Panc1 (cell line): Measurements from ENCODE around the gene GCNA. TPM values are rescaled to one million over a fixed set of nuclear protein-coding genes. Genes with fewer than 3 reads are reported as not detected.

ENCODE experiments used
- ATAC-seq: fragments of 200-7000 bp; cut with Tn5 transposase; 2 replicates; pipeline ENCODE4 v1.9.1; 2020; ENCODE audit warnings: mild to moderate bottlenecking, moderate library complexity
- BruUV-seq: library from RNA; stranded (reverse); fragments of 400-500 nt; replicated peaks from 2 replicates; lab custom pipeline; 2021; lab: Mats Ljungman, UMichigan
- CTCF ChIA-PET: fragments of 300-600 bp; sonication (Branson Sonifier 250); formaldehyde crosslinking; loops from one replicate; lab custom pipeline; 2022; ENCODE audit warnings: antibody characterized with exemption; lab: Charles Lee
- POLR2A ChIA-PET: fragments of 300-600 bp; sonication (Branson Sonifier 250); formaldehyde crosslinking; loops from one replicate; lab custom pipeline; 2022; ENCODE audit warnings: antibody characterized with exemption; lab: Charles Lee
- DNase-seq: peaks from one replicate; pipeline ENCODE4 v3.0.0-alpha.2; 2010; ENCODE audit warnings: low read depth, low spot score
- H3K27ac ChIP-seq: 2 replicates; pipeline ENCODE4 v1.5.1; 2011; ENCODE audit warnings: mild to moderate bottlenecking, low read length, inconsistent platforms
- H3K27me3 ChIP-seq: fragments of 200-500 bp; sonication (Bioruptor generic); 2 replicates; pipeline ENCODE4 v1.6.0; 2014; ENCODE audit warnings: low read length, inconsistent platforms; ENCODE audit not compliant: control insufficient read depth, insufficient read depth
- H3K36me3 ChIP-seq: fragments of 200-500 bp; sonication (Bioruptor generic); 2 replicates; pipeline ENCODE4 v1.5.1; 2014; ENCODE audit warnings: inconsistent platforms, mild to moderate bottlenecking, low read length, moderate library complexity; ENCODE audit not compliant: control insufficient read depth, insufficient read depth
- H3K4me1 ChIP-seq: 2 replicates; pipeline ENCODE4 v1.5.1; 2011; ENCODE audit warnings: inconsistent platforms, mild to moderate bottlenecking, low read length, moderate library complexity; ENCODE audit not compliant: control insufficient read depth, insufficient read depth
- H3K4me3 ChIP-seq, 2 experiments: 2 replicates each; pipeline ENCODE4 v1.5.1; 2011 to 2012; ENCODE audit warnings: low read depth in 2 of 2, low read length in 2 of 2, mild to moderate bottlenecking in 2 of 2, inconsistent platforms in 1 of 2, moderate library complexity in 1 of 2
- H3K9me3 ChIP-seq: fragments of 200-500 bp; sonication (Bioruptor generic); 2 replicates; pipeline ENCODE4 v1.5.1; 2014; ENCODE audit warnings: low read depth, mild to moderate bottlenecking, inconsistent platforms, low read length, moderate library complexity; ENCODE audit not compliant: control insufficient read depth, insufficient read depth
- POLR2AphosphoS5 ChIP-seq: IDR thresholded peaks from 2 replicates; pipeline ENCODE4 v1.6.1; 2012; ENCODE audit warnings: mild to moderate bottlenecking, low read depth, low read length, moderate library complexity
- SIN3A ChIP-seq: IDR thresholded peaks from 2 replicates; pipeline ENCODE4 v1.6.1; 2012; ENCODE audit warnings: low read depth, mild to moderate bottlenecking, low read length, moderate library complexity, borderline replicate concordance; ENCODE audit not compliant: insufficient read depth
- TCF7L2 ChIP-seq: IDR thresholded peaks from 2 replicates; pipeline ENCODE4 v1.6.1; 2011; ENCODE audit warnings: mild to moderate bottlenecking, low read depth, low read length, inconsistent platforms
- in situ Hi-C: cut with HindIII; loops from 2 replicates; pipeline ENCODE4 v1.10.0; 2016; ENCODE audit warnings: low sequenced_read_pairs, low pct_unique_long_range_greater_than_20kb
- intact Hi-C: fragments of 100-400 bp; cut with micrococcal nuclease; formaldehyde crosslinking; loops from one replicate; pipeline ENCODE4 v1.10.0; 2022; ENCODE audit not compliant: unreplicated experiment
- total RNA-seq: library from RNA; stranded (reverse); gene quantifications from one replicate; pipeline ENCODE4 v1.2.1, GENCODE V29; 2021; ENCODE audit not compliant: unreplicated experiment
- TF ChIP-seq, protein P1 (sequence below): fragments of 450-650 bp; IDR thresholded peaks from 2 replicates; pipeline ENCODE4 v1.5.1; 2017; ENCODE audit warnings: mild to moderate bottlenecking
- TF ChIP-seq, protein P2 (sequence below), 2 experiments: IDR thresholded peaks; 2 replicates each; pipeline ENCODE4 v1.6.1; 2011 to 2012; ENCODE audit warnings: low read depth in 2 of 2, control low read depth in 1 of 2, low read length in 1 of 2, mild to moderate bottlenecking in 1 of 2, moderate library complexity in 1 of 2; ENCODE audit not compliant: insufficient read depth in 1 of 2

GCNA gene
- total RNA-seq, 1 experiment from 2014 or later: 4.0 TPM

DNA sequence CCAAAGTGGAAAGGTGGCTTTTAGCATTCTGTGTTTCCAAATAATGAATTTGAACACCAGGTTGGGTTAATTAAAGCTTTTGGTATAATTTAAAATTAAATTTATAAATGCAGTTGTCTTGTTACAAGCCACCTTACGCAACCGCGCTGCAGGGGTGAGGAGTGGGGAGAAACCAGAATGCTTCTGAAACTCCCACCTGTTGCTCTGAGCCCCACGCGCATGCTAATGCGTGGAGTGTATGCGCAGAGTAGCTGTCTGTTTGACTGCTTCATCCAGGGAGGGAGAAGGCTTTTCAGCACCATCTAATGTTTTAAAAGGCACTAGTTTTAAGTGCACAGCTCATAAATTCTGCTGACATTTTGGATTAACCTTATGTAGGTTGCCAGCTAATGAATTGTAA lies 32.9 kb upstream of the GCNA start:
- Histone ChIP-seq H3K4me3 (no peak overlapping the region), H3K9me3 (no peaks in the 10 kb centered on the region), H3K27me3 (no peaks in the 10 kb centered on the region), H3K4me1 (peaks cover 27% of the 10 kb centered on the region), H3K36me3 (peaks cover 15% of the 10 kb centered on the region), H3K27ac (no peak overlapping the region)
- no peak for TF ChIP-seq SIN3A
- TF ChIP-seq, protein P1, sequence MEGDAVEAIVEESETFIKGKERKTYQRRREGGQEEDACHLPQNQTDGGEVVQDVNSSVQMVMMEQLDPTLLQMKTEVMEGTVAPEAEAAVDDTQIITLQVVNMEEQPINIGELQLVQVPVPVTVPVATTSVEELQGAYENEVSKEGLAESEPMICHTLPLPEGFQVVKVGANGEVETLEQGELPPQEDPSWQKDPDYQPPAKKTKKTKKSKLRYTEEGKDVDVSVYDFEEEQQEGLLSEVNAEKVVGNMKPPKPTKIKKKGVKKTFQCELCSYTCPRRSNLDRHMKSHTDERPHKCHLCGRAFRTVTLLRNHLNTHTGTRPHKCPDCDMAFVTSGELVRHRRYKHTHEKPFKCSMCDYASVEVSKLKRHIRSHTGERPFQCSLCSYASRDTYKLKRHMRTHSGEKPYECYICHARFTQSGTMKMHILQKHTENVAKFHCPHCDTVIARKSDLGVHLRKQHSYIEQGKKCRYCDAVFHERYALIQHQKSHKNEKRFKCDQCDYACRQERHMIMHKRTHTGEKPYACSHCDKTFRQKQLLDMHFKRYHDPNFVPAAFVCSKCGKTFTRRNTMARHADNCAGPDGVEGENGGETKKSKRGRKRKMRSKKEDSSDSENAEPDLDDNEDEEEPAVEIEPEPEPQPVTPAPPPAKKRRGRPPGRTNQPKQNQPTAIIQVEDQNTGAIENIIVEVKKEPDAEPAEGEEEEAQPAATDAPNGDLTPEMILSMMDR: no peak
- TF ChIP-seq, protein P2, sequence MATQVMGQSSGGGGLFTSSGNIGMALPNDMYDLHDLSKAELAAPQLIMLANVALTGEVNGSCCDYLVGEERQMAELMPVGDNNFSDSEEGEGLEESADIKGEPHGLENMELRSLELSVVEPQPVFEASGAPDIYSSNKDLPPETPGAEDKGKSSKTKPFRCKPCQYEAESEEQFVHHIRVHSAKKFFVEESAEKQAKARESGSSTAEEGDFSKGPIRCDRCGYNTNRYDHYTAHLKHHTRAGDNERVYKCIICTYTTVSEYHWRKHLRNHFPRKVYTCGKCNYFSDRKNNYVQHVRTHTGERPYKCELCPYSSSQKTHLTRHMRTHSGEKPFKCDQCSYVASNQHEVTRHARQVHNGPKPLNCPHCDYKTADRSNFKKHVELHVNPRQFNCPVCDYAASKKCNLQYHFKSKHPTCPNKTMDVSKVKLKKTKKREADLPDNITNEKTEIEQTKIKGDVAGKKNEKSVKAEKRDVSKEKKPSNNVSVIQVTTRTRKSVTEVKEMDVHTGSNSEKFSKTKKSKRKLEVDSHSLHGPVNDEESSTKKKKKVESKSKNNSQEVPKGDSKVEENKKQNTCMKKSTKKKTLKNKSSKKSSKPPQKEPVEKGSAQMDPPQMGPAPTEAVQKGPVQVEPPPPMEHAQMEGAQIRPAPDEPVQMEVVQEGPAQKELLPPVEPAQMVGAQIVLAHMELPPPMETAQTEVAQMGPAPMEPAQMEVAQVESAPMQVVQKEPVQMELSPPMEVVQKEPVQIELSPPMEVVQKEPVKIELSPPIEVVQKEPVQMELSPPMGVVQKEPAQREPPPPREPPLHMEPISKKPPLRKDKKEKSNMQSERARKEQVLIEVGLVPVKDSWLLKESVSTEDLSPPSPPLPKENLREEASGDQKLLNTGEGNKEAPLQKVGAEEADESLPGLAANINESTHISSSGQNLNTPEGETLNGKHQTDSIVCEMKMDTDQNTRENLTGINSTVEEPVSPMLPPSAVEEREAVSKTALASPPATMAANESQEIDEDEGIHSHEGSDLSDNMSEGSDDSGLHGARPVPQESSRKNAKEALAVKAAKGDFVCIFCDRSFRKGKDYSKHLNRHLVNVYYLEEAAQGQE (IDR thresholded peaks at IDR 0.05; ENCODE audit: insufficient read depth in 1 of 2, low read depth in 2 of 2, low read length in 1 of 2): no peak
- TF ChIP-seq TCF7L2: no peak
- TF ChIP-seq POLR2AphosphoS5: no peak
- ATAC-seq: no peak
- no peak for DNase-seq
- BruUV-seq: no TSS peak
- ChIA-PET CTCF (interaction anchor here (0.6 kb wide), 1 partner anchor 24 kb away, joined by 5 read pairs; no protein-coding TSS in a partner anchor), POLR2A (no interaction called here)
- in situ Hi-C loops (no loop called here), intact Hi-C loops (no loop called here)

DNA sequence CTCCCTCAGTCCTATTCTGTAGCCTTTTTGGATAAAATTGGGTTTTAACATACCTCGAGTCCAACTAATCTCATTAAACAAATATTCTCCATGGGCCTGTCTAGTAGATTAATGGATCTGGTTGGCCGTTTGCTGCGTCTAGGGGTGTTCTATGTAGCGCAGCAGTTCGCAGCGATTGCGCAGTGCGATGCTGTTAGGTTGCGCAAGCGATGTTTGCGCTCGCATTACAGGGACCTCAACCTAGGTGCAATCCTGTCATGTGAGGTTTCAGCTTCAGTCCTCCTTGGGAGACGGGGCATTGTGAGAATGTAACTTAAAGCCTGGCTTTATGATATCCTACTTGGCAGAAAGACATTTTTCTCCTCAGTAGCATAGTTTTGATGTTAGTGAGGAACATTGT lies 31.4 kb upstream of the GCNA start:
- ChIA-PET CTCF (no interaction called here), POLR2A (no interaction called here)
- intact Hi-C loops: no loop called here
- TF ChIP-seq, protein P1: no peak
- DNase-seq (no peak), ATAC-seq (no peak)
- no peak overlapping the region for H3K4me3 ChIP-seq
- no peaks in the 10 kb centered on the region for H3K9me3 ChIP-seq
- H3K36me3 ChIP-seq: peaks cover 15% of the 10 kb centered on the region
- H3K27me3 ChIP-seq: no peaks in the 10 kb centered on the region
- in situ Hi-C loops: no loop called here
- peaks cover 13% of the 10 kb centered on the region for H3K4me1 ChIP-seq
- BruUV-seq: no TSS peak
- H3K27ac ChIP-seq: no peak overlapping the region
